Fibroblast of peridontal ligament (primary cell): ENCODE results near the gene KAZN.
A peak's percentile ranks its signal among the peaks of the same experiment; 100 is the strongest.

ENCODE experiments used
- DNase-seq: peaks from one replicate; pipeline ENCODE4 v3.0.0-alpha.2; 2010; ENCODE audit errors: extremely low read depth

Gene KAZN

GRCh38 chr1:14825396-14825795 is 226.9 kb downstream of the KAZN start:
- DNase-seq, result no peak

GRCh38 chr1:14826172-14826636 is 227.7 kb downstream of the KAZN start:
- peak; percentile 97 for DNase-seq

DNA sequence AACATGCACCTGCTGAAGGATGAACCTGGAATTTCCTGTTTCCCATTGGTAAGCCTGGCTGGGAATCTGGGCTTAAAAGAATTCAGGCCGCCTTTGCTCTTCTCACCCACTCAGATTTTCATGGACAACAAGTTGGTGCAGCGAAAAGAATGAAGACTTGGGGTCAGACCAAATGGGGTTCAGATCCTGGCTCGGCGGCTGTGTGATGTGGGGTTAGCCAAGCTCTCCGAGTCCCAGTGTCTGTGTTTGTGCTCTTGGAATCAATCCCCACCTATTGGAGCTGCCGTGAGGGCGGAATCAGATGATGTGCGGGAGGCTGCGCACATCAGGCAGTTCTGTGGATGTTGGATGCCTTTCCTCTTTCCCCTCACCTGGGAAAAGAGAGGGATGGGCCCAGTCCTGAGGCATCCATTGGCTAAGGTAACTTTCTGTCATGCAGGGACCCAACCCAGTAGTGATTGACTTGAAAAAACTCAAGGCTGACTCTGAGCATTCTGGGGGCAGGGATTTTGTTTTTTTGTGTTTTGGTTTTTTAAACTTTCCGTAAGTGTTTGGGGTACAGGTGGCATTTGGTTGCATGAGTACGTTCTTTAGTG is 228.3 kb downstream of the KAZN start:
- DNase-seq, result no peak

DNA sequence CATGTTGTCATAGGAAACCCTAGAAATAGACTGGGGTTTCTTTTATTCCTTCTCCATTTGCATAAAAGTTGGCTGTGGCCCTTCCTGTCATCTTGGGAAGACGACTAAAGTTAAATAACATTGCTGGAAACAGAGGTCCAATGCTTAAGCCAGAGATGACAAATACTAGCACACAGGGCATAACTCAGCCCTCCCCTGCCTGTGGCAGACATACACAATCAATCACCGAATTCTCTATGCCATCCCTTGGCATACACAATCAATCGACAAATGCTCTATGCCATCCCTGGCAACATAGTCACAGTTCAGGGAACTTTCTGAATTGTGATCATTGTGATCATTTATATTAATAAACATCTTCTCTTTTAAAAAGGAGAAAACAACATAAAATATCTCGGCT is 229.4 kb downstream of the KAZN start:
- no peak for DNase-seq

- no peak for DNase-seq
Measured at GRCh38 chr1:14828665-14829064, 230.2 kb downstream of the KAZN start.

- peak; percentile 68 for DNase-seq
Measured at GRCh38 chr1:14835725-14836124, 237.2 kb downstream of the KAZN start.

DNA sequence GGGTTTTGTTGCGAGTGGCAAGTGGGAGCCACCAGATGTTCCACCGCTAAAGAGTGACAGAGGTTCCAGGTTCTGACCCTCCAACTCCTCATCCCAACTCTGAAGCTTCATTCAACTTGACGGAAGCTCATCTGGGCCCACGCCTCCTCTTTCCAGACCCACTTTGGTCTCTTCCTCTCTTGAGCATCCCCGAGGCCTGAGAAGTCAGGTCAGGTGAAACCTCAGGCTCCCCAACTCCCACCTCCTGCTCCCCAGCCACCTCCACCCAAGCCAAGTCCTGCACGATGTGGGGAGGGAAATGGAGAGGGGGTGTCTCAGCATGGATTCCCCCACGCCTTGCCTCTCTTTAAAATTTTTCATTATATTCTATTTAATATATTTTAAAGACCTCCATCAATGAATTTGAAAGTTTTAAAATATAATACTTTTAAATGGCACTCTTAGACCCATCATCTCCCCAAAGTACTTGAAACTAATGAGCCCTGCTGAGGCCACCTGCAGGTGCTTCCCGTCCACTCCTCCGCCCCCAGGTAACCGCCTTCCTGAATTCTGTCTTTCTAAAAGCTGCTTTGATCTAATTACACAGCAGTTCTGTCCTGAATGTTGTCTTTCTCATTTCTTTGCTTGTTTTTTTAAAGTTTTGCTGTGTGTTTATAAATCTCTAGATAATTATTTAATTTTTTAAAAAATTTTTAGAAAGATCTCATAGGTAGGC is 238.1 kb downstream of the KAZN start:
- DNase-seq, result no peak

GRCh38 chr1:14840374-14840773 is 241.9 kb downstream of the KAZN start:
- DNase-seq, result no peak

DNA sequence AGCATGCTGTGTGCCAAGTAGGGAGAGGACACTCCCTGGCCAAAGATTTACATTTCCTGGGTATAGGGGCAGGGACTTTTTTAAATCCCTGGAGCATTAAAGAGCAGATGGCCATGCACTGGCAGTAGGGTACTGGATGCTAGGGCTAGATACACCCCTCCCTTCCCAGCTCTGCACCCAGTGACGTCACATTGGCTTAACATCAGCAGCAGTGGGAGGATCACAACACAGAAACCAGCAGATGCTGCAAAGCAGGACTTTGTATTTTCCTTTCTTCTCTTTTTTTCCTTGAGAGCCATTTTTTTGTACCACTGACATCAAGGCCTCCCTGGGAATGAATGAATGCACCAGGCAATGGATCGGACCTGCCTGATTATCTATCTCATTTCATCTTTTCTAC is 243.0 kb downstream of the KAZN start:
- DNase-seq, result no peak

DNA sequence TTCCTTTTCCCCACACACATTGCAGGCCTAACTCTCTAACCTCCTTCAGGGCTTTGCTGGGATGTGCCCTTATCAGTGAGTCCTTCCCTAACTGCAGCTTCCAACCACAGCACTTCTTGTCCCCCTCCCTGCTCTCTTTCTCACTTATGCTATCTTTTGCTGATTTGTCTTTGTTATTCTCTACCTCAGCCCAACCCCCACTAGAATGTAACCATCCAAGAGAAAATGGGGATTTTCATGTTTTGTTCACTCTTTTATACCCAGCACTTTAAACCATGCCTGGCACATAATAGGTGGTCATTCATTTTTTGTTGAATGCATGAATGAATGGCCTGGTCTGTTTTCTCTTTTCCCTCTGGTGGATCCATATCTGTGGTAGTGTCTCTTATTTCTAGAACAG is 243.5 kb downstream of the KAZN start:
- DNase-seq, result no peak

GRCh38 chr1:14842361-14842760 is 243.9 kb downstream of the KAZN start:
- DNase-seq, result peak; percentile 82

DNA sequence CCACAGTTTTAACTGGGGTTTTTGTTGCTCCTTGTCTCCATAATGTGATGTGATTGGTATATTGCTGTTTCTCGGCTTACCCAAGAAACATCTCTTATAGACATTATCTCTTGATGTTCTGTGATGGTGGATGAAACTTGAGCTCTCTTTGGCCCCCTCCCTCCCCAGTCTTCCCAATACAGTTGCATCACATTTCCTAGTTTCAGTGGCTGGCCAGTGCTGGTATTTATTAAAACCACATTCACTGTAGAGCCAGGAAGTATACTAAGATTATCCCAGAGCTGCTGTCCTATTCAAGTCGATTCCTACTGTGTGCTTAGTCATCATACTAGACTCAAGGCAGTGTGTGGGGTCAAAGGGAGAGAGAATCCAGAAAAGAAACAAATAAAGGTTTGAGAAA is 244.4 kb downstream of the KAZN start:
- DNase-seq, result peak; percentile 72

GRCh38 chr1:14843525-14843924 is 245.0 kb downstream of the KAZN start:
- no peak for DNase-seq

DNA sequence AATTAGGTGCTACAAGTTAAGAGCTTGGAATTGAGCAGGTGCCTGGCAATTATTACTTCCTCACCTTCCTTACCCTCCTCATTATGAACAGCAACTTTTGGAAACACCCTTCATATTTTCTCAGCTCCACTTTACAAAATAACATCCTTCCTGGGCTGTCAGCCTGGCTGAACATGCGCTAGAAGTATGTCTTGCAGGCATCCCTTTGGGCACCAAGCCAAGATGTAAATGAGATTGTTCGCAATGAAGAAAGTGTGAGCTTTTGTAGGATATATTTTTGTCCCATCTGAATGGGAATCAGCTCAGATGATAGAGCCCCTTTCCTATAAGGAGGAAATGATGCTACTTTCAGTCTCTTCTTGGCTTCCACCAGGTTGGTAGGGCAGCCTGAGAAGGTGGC is 245.9 kb downstream of the KAZN start:
- DNase-seq, result no peak

DNA sequence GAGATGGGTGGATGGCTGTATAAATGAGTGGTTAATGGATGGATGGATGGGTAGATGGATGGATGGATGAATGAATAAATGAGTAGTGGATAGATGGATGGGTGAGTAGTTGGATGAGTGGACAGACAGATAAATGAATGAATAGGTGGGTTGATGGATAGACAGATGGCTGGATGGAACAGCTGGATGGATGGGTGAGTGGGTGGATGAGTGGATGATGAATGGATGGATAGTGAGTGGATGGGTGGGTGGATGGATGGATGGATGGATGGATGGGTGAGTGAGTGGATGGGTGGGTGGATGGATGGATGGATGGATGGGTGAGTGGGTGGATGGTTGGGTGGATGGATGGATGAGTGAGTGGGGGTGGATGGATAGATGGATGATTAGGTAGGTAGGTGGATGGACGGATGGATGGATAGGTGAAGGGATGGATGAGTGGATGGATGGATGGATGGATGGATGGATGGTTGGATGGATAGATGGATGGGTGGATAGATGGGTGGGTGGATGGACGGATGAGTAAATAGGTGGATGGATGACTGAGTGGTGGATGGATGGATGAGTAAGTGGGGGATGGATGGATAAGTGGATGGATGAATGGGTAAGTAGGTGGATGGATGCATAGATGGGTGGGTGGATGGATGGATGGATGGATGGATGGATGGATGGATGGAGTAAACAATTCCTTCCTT is 246.6 kb downstream of the KAZN start:
- no peak for DNase-seq

DNA sequence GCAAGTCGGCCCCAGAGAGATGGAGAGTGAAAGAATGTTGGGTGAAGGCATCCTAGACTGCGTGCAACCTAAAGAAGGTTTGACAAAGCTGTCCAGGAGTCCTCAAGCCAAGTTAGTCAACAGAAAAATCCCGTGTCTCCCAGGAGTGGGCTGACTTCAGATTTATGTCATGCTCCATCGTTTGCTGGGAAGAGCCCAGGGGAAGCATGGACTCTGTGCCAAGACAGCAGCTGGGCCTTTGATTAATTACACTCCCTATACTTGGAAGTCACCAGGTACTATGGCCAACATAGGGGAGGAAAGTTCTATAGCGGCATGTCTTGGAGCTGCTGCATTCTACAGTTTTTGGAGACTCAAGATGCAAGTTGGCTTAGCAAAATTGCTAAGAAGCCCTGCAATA is 247.4 kb downstream of the KAZN start:
- no peak for DNase-seq

GRCh38 chr1:14846688-14847087 is 248.2 kb downstream of the KAZN start:
- DNase-seq, result no peak

- no peak for DNase-seq
Measured at GRCh38 chr1:14848203-14848602, 249.7 kb downstream of the KAZN start.

DNA sequence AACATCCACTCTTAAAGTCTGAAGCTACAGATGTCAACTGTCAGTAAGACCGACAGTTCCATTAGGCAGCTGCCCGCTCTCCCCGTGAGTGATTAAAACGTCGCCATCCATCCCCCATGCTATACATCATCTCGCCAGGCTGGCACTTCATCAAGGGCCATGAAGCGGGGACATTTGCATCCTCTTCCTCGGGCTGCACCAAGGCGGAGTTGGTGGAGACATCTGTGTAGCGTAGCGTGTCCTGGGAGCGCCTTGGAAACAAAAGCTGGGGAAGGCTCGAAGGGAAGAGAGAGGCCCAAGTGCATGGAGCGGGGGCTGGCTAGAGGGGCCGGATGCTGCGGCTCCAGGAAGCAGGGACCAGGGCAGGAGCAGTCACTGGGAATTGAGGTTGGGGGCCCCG is 250.1 kb downstream of the KAZN start:
- DNase-seq, result no peak

DNA sequence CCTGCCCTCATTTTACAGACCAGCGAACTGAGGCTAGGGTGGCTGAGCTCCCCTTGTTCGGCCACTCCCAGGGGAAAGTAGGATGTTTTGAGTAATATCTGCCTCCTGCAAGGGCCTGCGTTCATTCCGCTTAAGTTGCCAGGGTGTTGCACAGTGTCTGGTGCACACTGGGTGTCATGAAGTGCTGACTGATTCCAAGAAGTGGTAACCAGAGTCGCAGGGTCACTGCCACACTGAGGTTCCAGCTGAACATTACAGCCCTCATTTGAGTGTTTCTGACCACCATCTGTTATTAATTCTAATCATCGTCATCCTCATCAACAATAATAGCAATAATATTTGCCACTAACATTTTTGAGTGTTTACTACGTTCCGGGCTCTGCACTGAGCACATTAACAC is 250.6 kb downstream of the KAZN start:
- no peak for DNase-seq

GRCh38 chr1:14850563-14850962 is 252.1 kb downstream of the KAZN start:
- DNase-seq, result no peak

- DNase-seq, result no peak
Measured at GRCh38 chr1:14851760-14852159, 253.3 kb downstream of the KAZN start.

- no peak for DNase-seq
Measured at GRCh38 chr1:14852291-14852690, 253.8 kb downstream of the KAZN start.
